Astrocyte of the spinal cord (primary cell): Measurements from ENCODE around the gene PDZRN4.
"Not testable (repeated sequence)": the region's sequence is repeated elsewhere in the genome, so short reads cannot be mapped to it uniquely, and the experiment has no call there.

ENCODE experiments used
- DNase-seq: peaks from one replicate; pipeline ENCODE4 v3.0.0; 2011; ENCODE audit warnings: low read depth, low spot score
- H3K4me3 ChIP-seq: 2 replicates; pipeline ENCODE4 v1.5.1; 2011; ENCODE audit warnings: low read depth, mild to moderate bottlenecking, low read length, moderate library complexity
- in situ Hi-C: cut with HindIII; loops from 2 replicates; pipeline ENCODE4 v1.10.0; 2017; ENCODE audit warnings: low sequenced_read_pairs
- TF ChIP-seq, protein P1 (sequence below): IDR thresholded peaks from 2 replicates; pipeline ENCODE4 v1.5.1; 2012; ENCODE audit warnings: low read depth, mild to moderate bottlenecking, low read length, inconsistent platforms

PDZRN4 gene

GRCh38 chr12:41606468-41607445 is 418.6 kb downstream of the PDZRN4 start:
- in situ Hi-C loops: no loop called here
- no peak for DNase-seq
- no peak overlapping the region for H3K4me3 ChIP-seq
- TF ChIP-seq, protein P1, sequence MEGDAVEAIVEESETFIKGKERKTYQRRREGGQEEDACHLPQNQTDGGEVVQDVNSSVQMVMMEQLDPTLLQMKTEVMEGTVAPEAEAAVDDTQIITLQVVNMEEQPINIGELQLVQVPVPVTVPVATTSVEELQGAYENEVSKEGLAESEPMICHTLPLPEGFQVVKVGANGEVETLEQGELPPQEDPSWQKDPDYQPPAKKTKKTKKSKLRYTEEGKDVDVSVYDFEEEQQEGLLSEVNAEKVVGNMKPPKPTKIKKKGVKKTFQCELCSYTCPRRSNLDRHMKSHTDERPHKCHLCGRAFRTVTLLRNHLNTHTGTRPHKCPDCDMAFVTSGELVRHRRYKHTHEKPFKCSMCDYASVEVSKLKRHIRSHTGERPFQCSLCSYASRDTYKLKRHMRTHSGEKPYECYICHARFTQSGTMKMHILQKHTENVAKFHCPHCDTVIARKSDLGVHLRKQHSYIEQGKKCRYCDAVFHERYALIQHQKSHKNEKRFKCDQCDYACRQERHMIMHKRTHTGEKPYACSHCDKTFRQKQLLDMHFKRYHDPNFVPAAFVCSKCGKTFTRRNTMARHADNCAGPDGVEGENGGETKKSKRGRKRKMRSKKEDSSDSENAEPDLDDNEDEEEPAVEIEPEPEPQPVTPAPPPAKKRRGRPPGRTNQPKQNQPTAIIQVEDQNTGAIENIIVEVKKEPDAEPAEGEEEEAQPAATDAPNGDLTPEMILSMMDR: no peak

DNA sequence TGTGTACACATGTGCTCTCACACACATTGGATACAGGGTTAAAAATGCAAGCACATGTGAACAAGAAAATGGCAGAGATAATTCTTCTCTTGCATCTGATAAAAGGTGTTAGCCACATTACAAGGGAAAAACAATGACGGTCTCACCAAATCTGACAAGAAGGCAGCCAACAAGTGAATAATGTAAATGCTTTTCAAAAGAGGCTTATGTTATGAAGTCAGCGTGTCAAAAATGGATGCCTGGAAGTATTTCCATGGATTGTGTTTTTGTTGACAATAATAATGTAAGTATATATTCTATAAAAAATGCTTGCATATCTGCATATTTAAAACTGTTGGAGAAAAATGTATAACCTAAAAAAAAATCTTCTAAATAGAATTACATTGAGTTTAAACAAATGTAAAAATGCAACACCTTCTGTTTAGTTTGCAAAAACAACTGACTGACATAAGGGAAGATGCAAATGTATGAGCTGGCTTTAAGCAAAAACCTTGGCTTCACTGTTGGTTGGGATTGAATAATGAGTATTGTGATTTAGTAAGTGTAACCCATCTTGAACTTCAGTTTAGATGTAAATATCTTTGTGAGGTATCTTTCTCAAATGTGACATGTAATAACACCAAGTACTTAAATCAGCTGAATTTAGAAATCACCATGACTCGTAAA is 424.9 kb downstream of the PDZRN4 start:
- TF ChIP-seq, protein P1: no peak
- H3K4me3 ChIP-seq: no peak overlapping the region
- DNase-seq: no peak
- in situ Hi-C loops: no loop called here

DNA sequence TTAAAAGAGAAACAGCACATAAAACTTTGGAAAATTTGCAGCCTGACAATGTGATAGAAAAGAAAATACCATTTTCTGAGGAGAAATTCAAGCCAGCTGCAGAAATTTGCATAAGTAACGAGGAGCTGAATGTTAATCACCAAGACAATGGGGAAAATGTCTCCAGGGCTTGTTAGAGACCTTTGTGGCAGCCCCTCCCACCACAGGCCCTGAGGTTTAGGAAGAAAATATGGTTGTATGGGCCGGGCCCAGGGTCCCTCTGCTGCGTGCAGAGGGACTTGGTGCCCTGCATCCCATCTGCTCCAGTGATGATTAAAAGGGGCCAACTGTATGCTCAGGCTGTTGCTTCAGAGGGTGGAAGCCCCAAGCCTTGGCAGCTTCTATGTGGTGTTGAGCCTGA is 427.1 kb downstream of the PDZRN4 start:
- in situ Hi-C loops, DNase-seq, H3K4me3 ChIP-seq: not testable (repeated sequence)

- DNase-seq: no peak
- no peak overlapping the region for H3K4me3 ChIP-seq
- in situ Hi-C loops: no loop called here
- TF ChIP-seq, protein P1: no peak
These were observed 431.6 kb downstream of the PDZRN4 start for GRCh38 chr12:41619705-41620104.

DNA sequence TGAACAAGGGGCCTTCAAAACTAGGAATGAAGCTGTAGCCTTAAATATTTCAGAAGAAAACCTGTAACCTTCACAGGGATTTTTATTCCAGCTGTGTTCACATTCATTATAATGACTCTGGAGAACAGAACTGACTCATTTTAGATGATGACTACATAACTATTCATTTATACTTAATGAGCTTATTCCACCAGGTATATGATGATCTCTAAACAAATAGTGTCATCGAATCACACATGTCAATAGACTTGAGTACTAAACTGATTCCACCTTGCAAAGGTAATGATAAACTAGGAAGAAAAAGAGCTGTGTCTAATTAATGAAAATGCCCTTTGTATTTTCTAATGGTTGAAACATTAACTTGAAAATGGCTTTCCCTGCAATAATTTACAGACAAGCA is 433.2 kb downstream of the PDZRN4 start:
- in situ Hi-C loops: no loop called here
- no peak overlapping the region for H3K4me3 ChIP-seq
- DNase-seq: no peak
- TF ChIP-seq, protein P1: no peak
